ENCODE results near the gene MRNIP.

DNA sequence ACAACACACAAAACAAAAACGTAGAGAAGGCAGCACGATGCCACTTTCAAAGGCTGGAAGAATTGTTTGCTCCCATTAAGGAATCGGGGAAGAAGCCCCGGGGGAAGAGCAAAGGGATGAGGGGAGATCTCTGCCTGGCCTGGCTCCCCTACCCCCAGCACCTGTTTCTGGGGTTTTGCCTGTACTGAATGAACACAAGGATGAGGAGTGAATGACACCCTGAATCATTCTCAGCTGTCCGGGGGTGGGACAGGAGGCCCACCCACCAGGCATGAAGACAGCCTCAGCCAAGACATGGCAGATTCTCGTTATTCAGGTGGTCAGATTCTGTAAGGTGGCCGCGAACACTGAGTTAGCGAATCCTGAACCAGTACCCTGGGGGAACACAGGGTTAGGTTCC is 41.6 kb upstream of the MRNIP start:
- TF ChIP-seq TEAD4 (IDR thresholded peaks at IDR 0.05): no peak
- no peak for TF ChIP-seq EGR1 (IDR thresholded peaks at IDR 0.05)
- no peak for TF ChIP-seq CEBPB (IDR thresholded peaks at IDR 0.05)
- TF ChIP-seq, protein P1, sequence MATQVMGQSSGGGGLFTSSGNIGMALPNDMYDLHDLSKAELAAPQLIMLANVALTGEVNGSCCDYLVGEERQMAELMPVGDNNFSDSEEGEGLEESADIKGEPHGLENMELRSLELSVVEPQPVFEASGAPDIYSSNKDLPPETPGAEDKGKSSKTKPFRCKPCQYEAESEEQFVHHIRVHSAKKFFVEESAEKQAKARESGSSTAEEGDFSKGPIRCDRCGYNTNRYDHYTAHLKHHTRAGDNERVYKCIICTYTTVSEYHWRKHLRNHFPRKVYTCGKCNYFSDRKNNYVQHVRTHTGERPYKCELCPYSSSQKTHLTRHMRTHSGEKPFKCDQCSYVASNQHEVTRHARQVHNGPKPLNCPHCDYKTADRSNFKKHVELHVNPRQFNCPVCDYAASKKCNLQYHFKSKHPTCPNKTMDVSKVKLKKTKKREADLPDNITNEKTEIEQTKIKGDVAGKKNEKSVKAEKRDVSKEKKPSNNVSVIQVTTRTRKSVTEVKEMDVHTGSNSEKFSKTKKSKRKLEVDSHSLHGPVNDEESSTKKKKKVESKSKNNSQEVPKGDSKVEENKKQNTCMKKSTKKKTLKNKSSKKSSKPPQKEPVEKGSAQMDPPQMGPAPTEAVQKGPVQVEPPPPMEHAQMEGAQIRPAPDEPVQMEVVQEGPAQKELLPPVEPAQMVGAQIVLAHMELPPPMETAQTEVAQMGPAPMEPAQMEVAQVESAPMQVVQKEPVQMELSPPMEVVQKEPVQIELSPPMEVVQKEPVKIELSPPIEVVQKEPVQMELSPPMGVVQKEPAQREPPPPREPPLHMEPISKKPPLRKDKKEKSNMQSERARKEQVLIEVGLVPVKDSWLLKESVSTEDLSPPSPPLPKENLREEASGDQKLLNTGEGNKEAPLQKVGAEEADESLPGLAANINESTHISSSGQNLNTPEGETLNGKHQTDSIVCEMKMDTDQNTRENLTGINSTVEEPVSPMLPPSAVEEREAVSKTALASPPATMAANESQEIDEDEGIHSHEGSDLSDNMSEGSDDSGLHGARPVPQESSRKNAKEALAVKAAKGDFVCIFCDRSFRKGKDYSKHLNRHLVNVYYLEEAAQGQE (IDR thresholded peaks at IDR 0.05; ENCODE audit: low read depth): no peak
- TF ChIP-seq TAF1 (IDR thresholded peaks at IDR 0.05; ENCODE audit: low read depth): no peak
